Activated naive CD4-positive, alpha-beta T cell treated with anti-CD3 and anti-CD28 coated beads for 36 hours (primary cell): Measurements from ENCODE around the gene MARK2. TPM values are rescaled to one million over a fixed set of nuclear protein-coding genes. Genes with fewer than 3 reads are reported as not detected.

ENCODE experiments used
- CTCF ChIA-PET: fragments of 350-600 bp; sonication (Branson Sonifier 250); formaldehyde crosslinking; loops from one replicate; lab custom pipeline; 2021; ENCODE audit warnings: antibody characterized with exemption; lab: Charles Lee
- DNase-seq: peaks from one replicate; pipeline ENCODE4 v3.0.0-alpha.2; 2020
- H3K27ac Mint-ChIP-seq: one replicate; pipeline ENCODE4 v1.8.0; 2021; ENCODE audit warnings: mild to moderate bottlenecking, mixed read lengths
- H3K27me3 Mint-ChIP-seq: one replicate; pipeline ENCODE4 v1.8.0; 2021; ENCODE audit warnings: low read depth, mixed read lengths
- H3K36me3 Mint-ChIP-seq: one replicate; pipeline ENCODE4 v1.8.0; 2021; ENCODE audit warnings: low read depth, mixed read lengths
- H3K4me1 Mint-ChIP-seq: one replicate; pipeline ENCODE4 v1.8.0; 2021; ENCODE audit warnings: low read depth, mixed read lengths
- H3K4me3 Mint-ChIP-seq: one replicate; pipeline ENCODE4 v1.8.0; 2021; ENCODE audit warnings: mild to moderate bottlenecking, moderate library complexity, mixed read lengths
- H3K9me3 Mint-ChIP-seq: one replicate; pipeline ENCODE4 v1.8.0; 2021; ENCODE audit warnings: mixed read lengths
- intact Hi-C: fragments of 100-400 bp; cut with micrococcal nuclease; formaldehyde crosslinking; loops from one replicate; pipeline ENCODE4 v1.15.1; 2023
- total RNA-seq, 2 experiments: library from RNA; stranded (reverse); gene quantifications; one replicate each; pipeline ENCODE4 v1.2.3, GENCODE V29; 2021

Gene MARK2
- total RNA-seq, 2 experiments from 2014 or later, result 15.8 to 17.6 TPM

GRCh38 chr11:63942803-63943202 lies 103.9 kb downstream of the MARK2 start:
- intact Hi-C loops, result no loop called here
- Mint-ChIP-seq H3K4me3 (no peak overlapping the region), H3K4me1 (peaks cover 13% of the 10 kb centered on the region), H3K9me3 (no peaks in the 10 kb centered on the region), H3K27me3 (no peaks in the 10 kb centered on the region), H3K36me3 (no peaks in the 10 kb centered on the region), H3K27ac (no peak overlapping the region)
- DNase-seq, result no peak
- CTCF ChIA-PET, result interaction anchor here (1.6 to 3.3 kb wide), 3 partner anchors 25 to 106 kb away, joined by 3 to 18 read pairs (median 11); partner anchors contain the start of gene RCOR2

GRCh38 chr11:63944987-63945386 lies 106.1 kb downstream of the MARK2 start:
- Mint-ChIP-seq H3K27me3 (no peaks in the 10 kb centered on the region), H3K4me1 (peaks cover 7% of the 10 kb centered on the region), H3K36me3 (peaks cover 2% of the 10 kb centered on the region), H3K27ac (no peak overlapping the region), H3K4me3 (no peak overlapping the region), H3K9me3 (no peaks in the 10 kb centered on the region)
- intact Hi-C loops, result no loop called here
- CTCF ChIA-PET, result interaction anchor here (0.6 to 5.9 kb wide), 14 partner anchors 10 to 207 kb away, joined by 3 to 82 read pairs (median 4); partner anchors contain the start of genes MARK2, RCOR2 and ZFTA
- no peak for DNase-seq

GRCh38 chr11:63945477-63946163 lies 106.7 kb downstream of the MARK2 start:
- H3K4me3 Mint-ChIP-seq, result no peak overlapping the region
- intact Hi-C loops, result loop anchor here (1.0 kb wide), 1 partner anchor 108 kb away; no protein-coding TSS in a partner anchor
- CTCF ChIA-PET, result interaction anchor here (0.6 to 5.9 kb wide), 26 partner anchors 8 to 206 kb away, joined by 3 to 82 read pairs (median 4); partner anchors contain the start of genes COX8A, MARK2, RCOR2 and ZFTA
- H3K4me1 Mint-ChIP-seq, result peaks cover 3% of the 10 kb centered on the region
- DNase-seq, result peak; percentile 65
- H3K27ac Mint-ChIP-seq, result no peak overlapping the region
- H3K9me3 Mint-ChIP-seq, result no peaks in the 10 kb centered on the region
- H3K36me3 Mint-ChIP-seq, result peaks cover 2% of the 10 kb centered on the region
- H3K27me3 Mint-ChIP-seq, result no peaks in the 10 kb centered on the region

- no peak overlapping the region for H3K4me3 Mint-ChIP-seq
Measured at GRCh38 chr11:63951779-63952536, 113.0 kb downstream of the MARK2 start.

GRCh38 chr11:63952570-63952969 lies 113.7 kb downstream of the MARK2 start:
- intact Hi-C loops, result no loop called here
- no peaks in the 10 kb centered on the region for H3K9me3 Mint-ChIP-seq
- peaks cover 10% of the 10 kb centered on the region for H3K36me3 Mint-ChIP-seq
- H3K27ac Mint-ChIP-seq, result peak overlapping the region; percentile 26
- CTCF ChIA-PET, result interaction anchor here (0.6 to 2.5 kb wide), 3 partner anchors 115 to 362 kb away, joined by 3 to 22 read pairs (median 3); no protein-coding TSS in a partner anchor
- no peak overlapping the region for H3K4me3 Mint-ChIP-seq
- no peak for DNase-seq
- peaks cover 20% of the 10 kb centered on the region for H3K4me1 Mint-ChIP-seq
- no peaks in the 10 kb centered on the region for H3K27me3 Mint-ChIP-seq

More at GRCh38 chr11:63951779-63952536, 113.0 kb downstream of the MARK2 start:
- peaks cover 20% of the 10 kb centered on the region for H3K4me1 Mint-ChIP-seq
- intact Hi-C loops, result no loop called here
- CTCF ChIA-PET, result interaction anchor here (0.6 to 2.5 kb wide), 2 partner anchors 115 to 362 kb away, joined by 3 to 22 read pairs; no protein-coding TSS in a partner anchor
- H3K27me3 Mint-ChIP-seq, result no peaks in the 10 kb centered on the region
- peak; percentile 60 for DNase-seq
- peak overlapping the region; percentile 26 for H3K27ac Mint-ChIP-seq
- peaks cover 10% of the 10 kb centered on the region for H3K36me3 Mint-ChIP-seq
- no peaks in the 10 kb centered on the region for H3K9me3 Mint-ChIP-seq

GRCh38 chr11:63958008-63958407 lies 119.1 kb downstream of the MARK2 start:
- Mint-ChIP-seq H3K9me3 (no peaks in the 10 kb centered on the region), H3K4me3 (no peak overlapping the region), H3K36me3 (peaks cover 6% of the 10 kb centered on the region), H3K27me3 (no peaks in the 10 kb centered on the region), H3K27ac (no peak overlapping the region), H3K4me1 (peaks cover 3% of the 10 kb centered on the region)
- CTCF ChIA-PET, result interaction anchor here (0.7 to 1.1 kb wide), 2 partner anchors 11 to 12 kb away, joined by 3 to 4 read pairs; no protein-coding TSS in a partner anchor
- DNase-seq, result no peak
- intact Hi-C loops, result no loop called here

Other genes with a start within 250 kb of the MARK2 start
- 1 to 10 TPM; 3.5 to 3.7 TPM for gene PLAAT3, start 224.7 kb upstream of the MARK2 start, total RNA-seq
- 10 to 100 TPM; 19.5 to 21.0 TPM for gene ATL3, start 167.7 kb upstream of the MARK2 start, total RNA-seq
- 10 to 100 TPM; 46.7 to 47.6 TPM for gene RTN3, start 157.6 kb upstream of the MARK2 start, total RNA-seq
- gene ZFTA, start 70.3 kb upstream of the MARK2 start, total RNA-seq, result under 1 TPM; 0.91 TPM
- 10 to 100 TPM; 15.3 to 15.4 TPM for gene SPINDOC, start 25.7 kb upstream of the MARK2 start, total RNA-seq
- under 1 TPM; 0.17 to 0.19 TPM for gene RCOR2, start 78.1 kb downstream of the MARK2 start, total RNA-seq
- gene NAA40, start 99.9 kb downstream of the MARK2 start, total RNA-seq, result 10 to 100 TPM; 10.3 to 13.2 TPM
- 100 to 1,000 TPM; 669 to 675 TPM for gene COX8A, start 135.5 kb downstream of the MARK2 start, total RNA-seq
- 10 to 100 TPM; 61.9 to 63.0 TPM for gene OTUB1, start 147.3 kb downstream of the MARK2 start, total RNA-seq
- gene FLRT1, start 196.8 kb downstream of the MARK2 start, total RNA-seq, result under 1 TPM; 0.17 to 0.29 TPM